CD14-positive monocyte (primary cell): ENCODE data around the gene CRTC1. TPM values are rescaled to one million over a fixed set of nuclear protein-coding genes. Genes with fewer than 3 reads are reported as not detected.
A peak's percentile ranks its signal among the peaks of the same experiment; 100 is the strongest.

Experiments
- DNase-seq, 3 donors: peaks; one replicate each; pipeline ENCODE4 v3.0.0-alpha.2; 2011 to 2022
- H2AFZ ChIP-seq: 2 replicates; pipeline ENCODE4 v1.6.0; 2012; ENCODE audit warnings: mild to moderate bottlenecking, low read depth, low read length, inconsistent platforms; ENCODE audit not compliant: insufficient read depth, poor library complexity, severe bottlenecking
- H3K27ac ChIP-seq, 2 donors: 1 replicate in 1 of 2; 2 replicates in 1 of 2; pipeline ENCODE4 v1.5.1; 2012 to 2013; ENCODE audit warnings: low read length in 2 of 2, control low read depth in 1 of 2, inconsistent platforms in 1 of 2, low read depth in 1 of 2, mild to moderate bottlenecking in 1 of 2
- H3K27me3 ChIP-seq, 2 donors: one replicate each; pipeline versions ENCODE4 v1.6.0 to v1.6.1; 2011 to 2013; ENCODE audit warnings: low read length in 2 of 2; ENCODE audit not compliant: control insufficient read depth in 2 of 2, insufficient read depth in 2 of 2
- H3K36me3 ChIP-seq, 2 donors: replicated peaks in 1 of 2; 1 replicate in 1 of 2; 2 replicates in 1 of 2; pipeline versions ENCODE4 v1.5.1 to v1.6.1; 2012 to 2013; ENCODE audit warnings: low read length in 2 of 2, control low read depth in 1 of 2, inconsistent platforms in 1 of 2, mild to moderate bottlenecking in 1 of 2; ENCODE audit not compliant: insufficient read depth in 2 of 2, control insufficient read depth in 1 of 2
- H3K4me1 ChIP-seq, 2 donors: 1 replicate in 1 of 2; 2 replicates in 1 of 2; pipeline versions ENCODE4 v1.5.1 to v1.6.1; 2012 to 2013; ENCODE audit warnings: low read length in 2 of 2, control low read depth in 1 of 2, inconsistent platforms in 1 of 2, mild to moderate bottlenecking in 1 of 2, moderate library complexity in 1 of 2; ENCODE audit not compliant: insufficient read depth in 2 of 2, control insufficient read depth in 1 of 2
- H3K4me2 ChIP-seq: replicated peaks from 2 replicates; pipeline ENCODE3; 2012; ENCODE audit warnings: low read length, moderate library complexity, mild to moderate bottlenecking; ENCODE audit not compliant: poor library complexity, severe bottlenecking; ENCODE audit errors: extremely low read depth
- H3K4me3 ChIP-seq, 3 experiments: fragments of 200-600 bp in 1 of 3; sonication (generic) in 1 of 3; replicated peaks in 1 of 3; 1 replicate in 2 of 3; 2 replicates in 1 of 3; pipeline ENCODE4 v1.5.1; 2011 to 2013; ENCODE audit warnings: low read length in 3 of 3, mild to moderate bottlenecking in 3 of 3, control low read depth in 2 of 3, low read depth in 2 of 3, inconsistent platforms in 1 of 3, moderate library complexity in 1 of 3
- H3K79me2 ChIP-seq: 2 replicates; pipeline ENCODE4 v1.6.0; 2012; ENCODE audit warnings: mild to moderate bottlenecking, control low read depth, inconsistent platforms, low read length, moderate library complexity; ENCODE audit not compliant: insufficient read depth
- H3K9ac ChIP-seq: 2 replicates; pipeline ENCODE4 v1.6.0; 2017; ENCODE audit warnings: low read length, mild to moderate bottlenecking; ENCODE audit not compliant: insufficient read depth, poor library complexity, severe bottlenecking
- H3K9me3 ChIP-seq, 2 donors: replicated peaks in 1 of 2; 1 replicate in 1 of 2; 2 replicates in 1 of 2; pipeline versions ENCODE4 v1.5.1 to v1.6.1; 2012 to 2013; ENCODE audit warnings: low read length in 2 of 2, control low read depth in 1 of 2; ENCODE audit not compliant: control insufficient read depth in 1 of 2, insufficient read depth in 1 of 2
- H4K20me1 ChIP-seq: 2 replicates; pipeline ENCODE4 v1.6.0; 2012; ENCODE audit warnings: mild to moderate bottlenecking, low read length, control low read depth, moderate library complexity; ENCODE audit not compliant: insufficient read depth
- H3K27ac Mint-ChIP-seq, 7 donors: one replicate each; pipeline ENCODE4 v1.8.0; 2020; ENCODE audit warnings: mild to moderate bottlenecking in 7 of 7, mixed read lengths in 7 of 7, moderate library complexity in 6 of 7, inconsistent platforms in 2 of 7
- H3K27me3 Mint-ChIP-seq, 3 donors: one replicate each; pipeline ENCODE4 v1.8.0; 2021 to 2022; ENCODE audit warnings: low read depth in 3 of 3, mild to moderate bottlenecking in 3 of 3, mixed read lengths in 3 of 3, moderate library complexity in 3 of 3, inconsistent platforms in 1 of 3
- H3K36me3 Mint-ChIP-seq, 2 donors: one replicate each; pipeline ENCODE4 v1.8.0; 2020; ENCODE audit warnings: mixed read lengths in 2 of 2, inconsistent platforms in 1 of 2, mild to moderate bottlenecking in 1 of 2
- H3K4me1 Mint-ChIP-seq: one replicate; pipeline ENCODE4 v1.8.0; 2020; ENCODE audit warnings: mild to moderate bottlenecking, mixed read lengths
- H3K4me3 Mint-ChIP-seq, 2 donors: one replicate each; pipeline ENCODE4 v1.8.0; 2020; ENCODE audit warnings: mild to moderate bottlenecking in 2 of 2, mixed read lengths in 2 of 2, moderate library complexity in 1 of 2
- H3K9me3 Mint-ChIP-seq, 7 donors: one replicate each; pipeline ENCODE4 v1.8.0; 2020 to 2022; ENCODE audit warnings: mixed read lengths in 7 of 7, mild to moderate bottlenecking in 6 of 7, moderate library complexity in 6 of 7, inconsistent platforms in 2 of 7
- WGBS: methylation state at CpG from one replicate; pipeline ENCODE4 v1.1.5; 2013; ENCODE audit warnings: missing lambda C conversion rate; ENCODE audit not compliant: insufficient coverage; 5-methylcytosine and 5-hydroxymethylcytosine counted together
- intact Hi-C, 2 donors: fragments of 100-400 bp; cut with micrococcal nuclease; formaldehyde crosslinking; loops; one replicate each; pipeline versions ENCODE4 v1.15.0 to v1.15.1; 2023
- polyA plus RNA-seq, 3 donors: library from polyadenylated mRNA; depleted of rRNA in 1 of 3; unstranded in 2 of 3; stranded (reverse) in 1 of 3; fragments of 300-500 nt in 2 of 3; fragments of >200 nt in 1 of 3; fragmentation: Illumina TruSeq in 2 of 3; gene quantifications; 1 replicate in 2 of 3; 2 replicates in 1 of 3; pipeline ENCODE4 v1.2.3, GENCODE V29; 2012 to 2021
- TF ChIP-seq, protein P1 (sequence below): fragments of 200-600 bp; IDR thresholded peaks from one replicate; pipeline ENCODE4 v1.8.0; 2022; ENCODE audit warnings: antibody characterized with exemption, mild to moderate bottlenecking

The CRTC1 gene
- polyA plus RNA-seq, 3 donors: 0.28 to 9.2 (median 0.55) TPM

DNA sequence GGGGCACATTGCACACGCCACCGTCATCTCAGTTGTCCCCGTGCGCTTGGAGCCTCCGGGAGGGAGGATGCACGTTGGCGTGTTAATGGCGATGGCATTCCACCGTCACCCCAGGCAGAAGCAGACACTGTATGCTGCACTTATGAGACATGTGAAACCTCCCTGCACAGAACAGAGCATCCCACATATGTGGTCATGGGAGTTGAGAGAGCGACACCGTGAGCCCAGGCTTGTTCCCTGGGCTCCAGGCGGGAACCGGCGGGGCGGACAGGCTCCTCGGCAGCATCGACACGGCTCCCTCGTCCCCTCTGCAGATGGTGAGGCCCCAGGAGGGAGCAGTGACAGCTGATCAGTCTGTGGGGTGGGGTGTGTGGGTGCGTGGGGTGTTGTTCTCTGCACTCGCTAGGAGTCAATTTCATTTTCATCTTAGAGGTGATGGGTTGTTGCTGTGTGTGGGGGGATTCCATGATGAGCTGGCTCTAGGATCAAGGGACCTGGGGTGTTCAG is 40.4 kb downstream of the CRTC1 start:
- H3K27ac ChIP-seq: no peak overlapping the region
- H3K27me3 Mint-ChIP-seq: peaks cover 0 to 2% (median 0%) of the 10 kb centered on the region in 3 donors

DNA sequence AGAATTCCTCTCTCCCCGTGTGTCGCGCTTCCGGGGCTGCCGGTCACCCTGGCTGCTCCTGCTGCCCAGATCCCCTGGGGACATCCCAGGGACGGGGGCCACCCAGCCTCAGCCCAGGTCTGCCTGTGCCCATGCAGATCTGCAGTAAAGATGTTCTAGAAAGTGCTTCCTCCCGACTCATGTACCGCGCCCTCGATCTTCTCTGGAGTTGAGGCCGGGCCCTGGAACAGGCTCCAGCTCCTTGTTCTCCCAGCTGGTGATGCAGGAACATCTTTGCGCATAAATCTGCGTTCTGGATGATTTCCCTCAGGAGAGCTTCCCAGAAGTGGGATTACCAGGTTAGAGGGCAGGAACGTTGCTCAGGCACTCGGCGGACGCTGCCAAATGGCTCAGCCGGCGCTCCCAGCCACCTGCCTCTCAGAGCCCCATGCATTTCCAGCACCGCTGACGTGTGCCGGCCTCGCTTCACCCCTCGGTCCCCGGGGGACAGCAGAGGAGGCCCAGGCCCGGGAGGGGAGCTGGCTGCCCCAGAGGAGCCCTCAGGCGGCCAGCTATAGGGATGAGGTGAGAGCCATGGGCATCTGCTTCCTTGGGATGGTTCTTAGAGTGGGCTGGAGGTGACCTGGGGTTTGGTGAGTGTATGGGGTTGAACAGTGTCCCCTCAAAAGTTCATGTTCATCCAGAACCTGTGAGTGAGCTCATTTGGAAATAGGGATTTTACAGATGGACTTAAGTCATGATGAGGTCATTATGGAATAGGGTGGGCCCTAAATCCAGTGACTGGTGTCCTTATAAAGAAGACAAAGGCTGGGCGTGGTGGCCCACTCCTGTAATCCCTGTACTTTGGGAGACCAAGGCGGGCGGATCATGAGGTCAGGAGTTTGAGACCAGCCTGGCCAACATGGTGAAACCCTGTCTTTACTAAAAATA is 42.6 kb downstream of the CRTC1 start:
- Histone ChIP-seq H3K27ac (no peak overlapping the region), H3K9me3 (no peaks in the 10 kb centered on the region), H3K4me3 (no peak overlapping the region), H4K20me1 (peaks cover 77% of the 10 kb centered on the region), H3K36me3 (peaks cover 3 to 5% of the 10 kb centered on the region in 2 donors), H3K4me1 (no peaks in the 10 kb centered on the region), H3K4me2 (no peak overlapping the region), H3K79me2 (no peaks in the 10 kb centered on the region), H3K27me3 (no peaks in the 10 kb centered on the region), H2AFZ (no peak overlapping the region), H3K9ac (no peak overlapping the region)
- no peaks in the 10 kb centered on the region for H3K4me1 Mint-ChIP-seq
- no peaks in the 10 kb centered on the region for H3K9me3 Mint-ChIP-seq
- H3K36me3 Mint-ChIP-seq: peaks cover 13 to 26% of the 10 kb centered on the region in 2 donors
- 98% methylated on average over 22 of the region's 30 CpGs for WGBS
- TF ChIP-seq, protein P1, sequence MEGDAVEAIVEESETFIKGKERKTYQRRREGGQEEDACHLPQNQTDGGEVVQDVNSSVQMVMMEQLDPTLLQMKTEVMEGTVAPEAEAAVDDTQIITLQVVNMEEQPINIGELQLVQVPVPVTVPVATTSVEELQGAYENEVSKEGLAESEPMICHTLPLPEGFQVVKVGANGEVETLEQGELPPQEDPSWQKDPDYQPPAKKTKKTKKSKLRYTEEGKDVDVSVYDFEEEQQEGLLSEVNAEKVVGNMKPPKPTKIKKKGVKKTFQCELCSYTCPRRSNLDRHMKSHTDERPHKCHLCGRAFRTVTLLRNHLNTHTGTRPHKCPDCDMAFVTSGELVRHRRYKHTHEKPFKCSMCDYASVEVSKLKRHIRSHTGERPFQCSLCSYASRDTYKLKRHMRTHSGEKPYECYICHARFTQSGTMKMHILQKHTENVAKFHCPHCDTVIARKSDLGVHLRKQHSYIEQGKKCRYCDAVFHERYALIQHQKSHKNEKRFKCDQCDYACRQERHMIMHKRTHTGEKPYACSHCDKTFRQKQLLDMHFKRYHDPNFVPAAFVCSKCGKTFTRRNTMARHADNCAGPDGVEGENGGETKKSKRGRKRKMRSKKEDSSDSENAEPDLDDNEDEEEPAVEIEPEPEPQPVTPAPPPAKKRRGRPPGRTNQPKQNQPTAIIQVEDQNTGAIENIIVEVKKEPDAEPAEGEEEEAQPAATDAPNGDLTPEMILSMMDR: no peak
- no peaks in the 10 kb centered on the region for H3K27me3 Mint-ChIP-seq
- DNase-seq: no peak
- H3K27ac Mint-ChIP-seq: peak overlapping the region in 2 of 7 donors; percentile 41
- intact Hi-C loops: no loop called here
- H3K4me3 Mint-ChIP-seq: no peak overlapping the region

More for the DNA sequence above, 40.4 kb downstream of the CRTC1 start:
- Mint-ChIP-seq H3K27ac (peak overlapping the region in 1 of 7 donors; percentile 25), H3K36me3 (peaks cover 17 to 28% of the 10 kb centered on the region in 2 donors), H3K4me3 (no peak overlapping the region), H3K4me1 (peaks cover 1% of the 10 kb centered on the region), H3K9me3 (no peaks in the 10 kb centered on the region)
- Histone ChIP-seq H3K79me2 (peaks cover 3% of the 10 kb centered on the region), H3K36me3 (peaks cover 3 to 5% of the 10 kb centered on the region in 2 donors), H3K27me3 (no peaks in the 10 kb centered on the region), H3K4me2 (no peak overlapping the region), H3K4me1 (no peaks in the 10 kb centered on the region), H3K9ac (no peak overlapping the region), H3K4me3 (no peak overlapping the region), H4K20me1 (peaks cover 76% of the 10 kb centered on the region), H3K9me3 (no peaks in the 10 kb centered on the region), H2AFZ (no peak overlapping the region)
- WGBS: 90% methylated on average over 4 of the region's 21 CpGs
- TF ChIP-seq, protein P1: no peak
- DNase-seq: no peak
- intact Hi-C loops: no loop called here
